ENCODE measurements around the gene IGF2BP2.

GRCh38 chr3:185721970-185722369 is 102.9 kb downstream of the IGF2BP2 start:
- no peak for TF ChIP-seq NPAS2 (CRISPR knock-in tag; IDR thresholded peaks at IDR 0.05; ENCODE audit: borderline replicate concordance)
- no peak for TF ChIP-seq ETV6 (CRISPR knock-in tag; conservative IDR thresholded peaks at IDR 0.05)
- TF ChIP-seq SNAPC5 (CRISPR knock-in tag; IDR thresholded peaks at IDR 0.05; ENCODE audit: borderline replicate concordance) = no peak
- TF ChIP-seq CEBPZ (IDR thresholded peaks at IDR 0.05; ENCODE audit: low read length) = no peak
- TF ChIP-seq ZNF512 (CRISPR knock-in tag; IDR thresholded peaks at IDR 0.05) = no peak
- TF ChIP-seq FOXK2 (IDR thresholded peaks at IDR 0.05) = no peak
- no peak for TF ChIP-seq MXD1 (CRISPR knock-in tag; IDR thresholded peaks at IDR 0.05)
- no peak for TF ChIP-seq HIVEP1 (CRISPR knock-in tag; IDR thresholded peaks at IDR 0.05)
